HG02763 (cell line): ENCODE results near the gene DMRTC1.
A peak's percentile ranks its signal among the peaks of the same experiment; 100 is the strongest.
"Not testable (repeated sequence)": the region's sequence is repeated elsewhere in the genome, so short reads cannot be mapped to it uniquely, and the experiment has no call there.

Source experiments
- ATAC-seq: cut with Tn5 transposase; IDR thresholded peaks from one replicate; pipeline ENCODE4 v1.9.1; 2021; ENCODE audit warnings: mild to moderate bottlenecking, moderate library complexity; ENCODE audit not compliant: unreplicated experiment

The DMRTC1 gene

GRCh38 chrX:72943819-72944169 lies at the start of gene DMRTC1:
TSS of gene DMRTC1 (minus strand) at chrX:72943837. CDS start at chrX:72875694, 68,143 bp downstream.
- peak; percentile 75 for ATAC-seq

GRCh38 chrX:72980894-72981469 lies 37.3 kb upstream of the DMRTC1 start:
- ATAC-seq = not testable (repeated sequence)

GRCh38 chrX:72974885-72975284 lies 31.2 kb upstream of the DMRTC1 start:
- ATAC-seq = not testable (repeated sequence)

GRCh38 chrX:72971859-72972258 lies 28.2 kb upstream of the DMRTC1 start:
- ATAC-seq = not testable (repeated sequence)

- not testable (repeated sequence) for ATAC-seq
Measured at GRCh38 chrX:72959971-72960370, 16.3 kb upstream of the DMRTC1 start.

- peak; percentile 70 for ATAC-seq
Measured at GRCh38 chrX:72943035-72943818, 410 bp downstream of the DMRTC1 start.

- ATAC-seq = not testable (repeated sequence)
Measured at GRCh38 chrX:72942272-72942671, 1.4 kb downstream of the DMRTC1 start.

GRCh38 chrX:72937906-72938305 lies 5.7 kb downstream of the DMRTC1 start, which contains the start of gene FAM236A:
TSS of gene FAM236A (plus strand) at chrX:72938206. CDS start at chrX:72938263, 57 bp downstream.
- not testable (repeated sequence) for ATAC-seq

GRCh38 chrX:72936882-72937455 lies 6.7 kb downstream of the DMRTC1 start:
- ATAC-seq = not testable (repeated sequence)

GRCh38 chrX:72936455-72936854 lies 7.2 kb downstream of the DMRTC1 start:
- not testable (repeated sequence) for ATAC-seq

- ATAC-seq = not testable (repeated sequence)
Measured at GRCh38 chrX:72932283-72932682, 11.4 kb downstream of the DMRTC1 start.

- not testable (repeated sequence) for ATAC-seq
Measured at GRCh38 chrX:72916096-72916495, 27.5 kb downstream of the DMRTC1 start.

- not testable (repeated sequence) for ATAC-seq
Measured at GRCh38 chrX:72912315-72912714, 31.3 kb downstream of the DMRTC1 start, which contains the start of gene FAM236C. TSS of gene FAM236C (plus strand) at chrX:72912615. CDS start at chrX:72912715, 100 bp downstream.

GRCh38 chrX:72889740-72890139 lies 53.9 kb downstream of the DMRTC1 start:
- ATAC-seq = not testable (repeated sequence)

- not testable (repeated sequence) for ATAC-seq
Measured at GRCh38 chrX:72882898-72883297, 60.7 kb downstream of the DMRTC1 start.

- ATAC-seq = not testable (repeated sequence)
Measured at GRCh38 chrX:72837532-72837931, 106.1 kb downstream of the DMRTC1 start.

GRCh38 chrX:72830701-72831100 lies 112.9 kb downstream of the DMRTC1 start:
- not testable (repeated sequence) for ATAC-seq
